Spleen (tissue), 7 donors: ENCODE data around the gene CDK8.

Experiments
- CTCF ChIP-seq, 11 experiments: fragments of 200-600 bp in 7 of 11; fragments of 450-650 bp in 4 of 11; sonication (generic) in 4 of 11; IDR thresholded peaks in 8 of 11; conservative IDR thresholded peaks in 3 of 11; 1 replicate in 7 of 11; 2 replicates in 4 of 11; pipeline versions ENCODE4 v1.4.0 to v1.8.0; 2016 to 2021; ENCODE audit warnings: antibody characterized with exemption in 11 of 11, inconsistent platforms in 4 of 11, mild to moderate bottlenecking in 1 of 11
- POLR2A ChIP-seq, 3 donors: fragments of 450-650 bp; IDR thresholded peaks; one replicate each; pipeline ENCODE4 v1.5.1; 2017; ENCODE audit warnings: antibody characterized with exemption in 3 of 3, mild to moderate bottlenecking in 1 of 3
- POLR2AphosphoS5 ChIP-seq, 3 donors: sonication (generic); formaldehyde crosslinking; IDR thresholded peaks; one replicate each; pipeline ENCODE4 v1.5.1; 2017; ENCODE audit warnings: antibody characterized with exemption in 3 of 3
- donor health status: DM: no; HTN: no; CAD: no; lungs with moderate emphysema.
- donor health status: DM: no; HTN: no; CAD: no.
- donor health status: DM: no; HTN: no; CAD: no.

DNA sequence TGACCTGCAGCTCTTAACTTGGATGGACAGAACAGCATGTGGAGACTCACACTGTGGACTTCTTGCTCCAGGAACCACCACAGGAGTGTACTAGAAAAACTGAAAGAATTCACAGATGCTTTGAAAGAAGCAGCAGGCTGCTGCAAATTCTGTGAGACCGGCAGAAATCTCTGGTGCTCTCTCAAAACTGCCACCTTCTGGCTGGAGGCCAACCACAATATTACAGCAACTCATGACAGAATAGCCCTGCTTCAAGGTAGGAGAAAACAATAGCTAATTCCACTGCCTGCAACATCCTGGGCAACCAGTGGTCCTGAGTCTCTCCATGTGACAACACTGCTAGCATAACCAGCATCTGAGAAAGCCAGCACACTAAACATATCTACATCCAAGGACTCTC is 26.9 kb downstream of the CDK8 start:
- no peak for TF ChIP-seq POLR2A (IDR thresholded peaks at IDR 0.05)
- TF ChIP-seq CTCF (IDR thresholded peaks at IDR 0.05 in 8 of 11, conservative IDR thresholded peaks at IDR 0.05 in 3 of 11) = no peak
- TF ChIP-seq POLR2AphosphoS5 (IDR thresholded peaks at IDR 0.05) = no peak
